Activated CD4-positive, CD25-positive, alpha-beta regulatory T cell treated with anti-CD3 and anti-CD28 coated beads, Interleukin-2, amount 50 U/mL, for 72 hours (primary cell): ENCODE data around the gene OR9I1.

ENCODE experiments used
- DNase-seq: peaks from one replicate; pipeline ENCODE4 v3.0.0; 2021

Gene OR9I1

DNA sequence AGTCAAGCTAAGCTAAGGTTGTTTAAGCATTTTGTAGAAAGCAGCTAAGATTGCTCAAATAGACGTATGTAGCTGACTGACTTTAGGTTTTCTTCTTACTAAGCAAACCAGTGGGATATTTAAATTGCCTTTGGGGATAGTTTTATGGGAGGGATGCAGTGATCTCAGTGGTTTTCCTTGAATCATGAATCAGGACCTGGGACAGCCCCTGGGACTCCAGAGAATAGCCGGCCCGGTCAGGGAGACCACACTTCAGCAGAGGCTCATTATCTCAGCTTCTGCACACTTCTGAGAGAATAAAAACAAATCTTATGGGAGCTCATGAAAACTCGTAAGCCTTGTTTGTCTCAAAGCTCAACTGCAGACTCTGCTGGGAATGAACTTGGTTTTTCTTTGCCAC, at the start of gene OR9I1:
OR9I1 (minus strand) TSS at position 62 of the 400 bp plus-strand sequence. CDS start 6,086 bp downstream, outside the sequence.
- DNase-seq, result no peak

DNA sequence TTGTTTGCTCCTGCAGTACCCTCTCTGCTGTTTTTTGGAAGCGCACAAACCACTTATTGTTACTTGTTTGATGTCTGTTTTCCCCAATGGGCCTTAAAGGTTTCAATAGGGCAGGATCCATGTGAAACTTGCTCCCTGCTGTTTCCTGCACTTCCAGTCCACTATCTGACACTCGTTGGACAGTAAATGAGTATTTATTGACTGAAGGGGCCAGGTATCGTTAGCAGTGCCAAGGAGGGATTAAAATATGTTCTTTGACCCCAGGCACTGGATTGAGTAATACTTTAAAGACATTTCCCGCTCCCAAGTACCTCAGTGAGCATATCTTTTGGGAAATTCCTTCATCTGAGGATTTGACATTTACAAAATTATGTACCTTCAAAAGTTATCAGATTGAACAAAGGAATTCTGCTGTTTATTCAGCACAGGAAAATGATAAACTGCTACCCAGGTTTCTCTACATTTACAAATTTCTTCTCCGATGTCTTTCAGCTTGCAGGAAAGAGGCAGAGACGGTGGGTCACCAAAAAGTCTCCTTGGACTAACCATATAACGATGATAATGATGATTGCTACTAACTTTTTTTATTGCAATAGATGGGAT, 40.3 kb upstream of the OR9I1 start:
- no peak for DNase-seq

- DNase-seq, result no peak
Measured at GRCh38 chr11:58164990-58165389, 39.7 kb upstream of the OR9I1 start.

DNA sequence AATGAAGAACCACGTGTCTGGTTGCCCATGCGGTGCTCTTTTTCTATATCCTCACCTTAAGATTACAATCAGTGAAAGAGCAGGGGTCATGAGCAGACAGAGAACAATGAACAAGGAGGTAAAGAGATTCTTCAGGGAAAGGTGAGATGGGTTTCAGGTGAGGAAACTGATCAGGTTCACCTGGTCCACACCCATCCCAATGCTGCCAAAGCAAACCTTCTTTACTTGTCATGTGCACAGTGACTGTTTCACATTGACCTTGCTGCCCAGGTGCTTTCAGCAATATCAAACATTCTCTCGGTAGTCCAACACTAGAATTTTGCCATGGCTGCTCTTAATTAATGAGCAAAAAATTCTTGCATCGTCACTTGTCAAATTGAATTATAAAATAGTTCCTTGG, 39.1 kb upstream of the OR9I1 start:
- DNase-seq, result no peak

- DNase-seq, result no peak
Measured at GRCh38 chr11:58152781-58153180, 27.5 kb upstream of the OR9I1 start.

- DNase-seq, result no peak
Measured at GRCh38 chr11:58142761-58143160, 17.4 kb upstream of the OR9I1 start.

- no peak for DNase-seq
Measured at GRCh38 chr11:58135171-58135570, 9.8 kb upstream of the OR9I1 start.

GRCh38 chr11:58134151-58134550, 8.8 kb upstream of the OR9I1 start:
- DNase-seq, result no peak

GRCh38 chr11:58133309-58134076, 8.2 kb upstream of the OR9I1 start:
- no peak for DNase-seq

DNA sequence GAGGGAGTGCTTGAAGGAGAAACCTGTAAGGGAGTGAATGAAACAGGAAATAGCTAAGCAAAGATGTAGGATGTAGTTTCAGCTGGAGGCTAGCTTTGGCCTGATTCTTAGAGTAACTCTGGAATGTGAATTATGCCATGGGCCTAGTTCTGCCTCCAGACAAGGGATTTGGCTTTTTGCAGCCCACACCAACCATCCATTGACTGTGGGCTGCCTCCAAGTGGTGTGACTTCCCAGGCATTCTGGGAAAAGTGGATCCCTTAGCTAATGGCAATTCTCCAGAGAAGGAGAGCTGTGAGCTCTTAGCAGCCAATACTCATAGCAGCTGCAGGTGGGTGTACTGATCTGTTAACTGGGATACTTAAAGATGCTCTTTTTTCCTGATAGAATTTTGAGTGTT, 2.0 kb upstream of the OR9I1 start:
- DNase-seq, result no peak

DNA sequence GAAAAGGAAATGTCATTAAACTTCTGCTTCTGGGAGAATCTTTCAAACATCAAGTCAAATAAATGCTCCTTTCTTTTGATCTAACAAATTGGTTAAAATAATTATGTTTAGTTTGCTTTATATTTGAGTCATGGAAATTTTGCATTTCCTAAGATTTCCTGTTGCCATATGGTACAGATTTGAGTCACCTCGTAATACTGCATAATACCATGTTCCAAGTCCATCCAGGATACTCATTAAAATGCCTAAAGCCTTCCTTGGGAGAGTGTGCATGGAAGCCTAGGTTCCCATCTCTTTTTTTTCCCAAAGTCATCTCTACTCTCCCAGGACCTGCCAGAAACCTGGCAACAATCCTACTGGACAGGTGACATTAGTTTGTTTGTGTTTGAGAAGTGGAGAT, 4.2 kb downstream of the OR9I1 start:
- no peak for DNase-seq

GRCh38 chr11:58097437-58097836, 27.9 kb downstream of the OR9I1 start:
- no peak for DNase-seq

DNA sequence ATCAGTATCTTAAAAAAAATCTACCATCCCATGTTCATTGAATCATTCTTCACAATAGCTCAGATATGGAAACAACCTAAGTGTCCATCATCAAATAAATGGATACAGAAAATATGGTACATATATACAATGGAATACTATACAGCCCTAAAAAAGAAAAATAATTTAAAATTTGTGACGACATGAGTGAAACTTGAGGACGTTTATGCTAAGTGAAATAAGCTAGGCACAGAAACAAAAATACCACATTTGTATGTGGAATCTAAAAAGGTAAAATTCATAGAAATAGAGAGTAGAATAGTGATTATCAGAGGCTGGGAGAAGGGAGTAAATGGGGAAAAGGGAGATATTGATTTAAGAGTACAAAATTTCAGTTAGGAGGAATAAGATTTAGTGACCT, 38.8 kb downstream of the OR9I1 start:
- DNase-seq, result no peak

- DNase-seq, result no peak
Measured at GRCh38 chr11:58075781-58076180, 49.5 kb downstream of the OR9I1 start.

- DNase-seq, result no peak
Measured at GRCh38 chr11:58070585-58070984, 54.7 kb downstream of the OR9I1 start.

DNA sequence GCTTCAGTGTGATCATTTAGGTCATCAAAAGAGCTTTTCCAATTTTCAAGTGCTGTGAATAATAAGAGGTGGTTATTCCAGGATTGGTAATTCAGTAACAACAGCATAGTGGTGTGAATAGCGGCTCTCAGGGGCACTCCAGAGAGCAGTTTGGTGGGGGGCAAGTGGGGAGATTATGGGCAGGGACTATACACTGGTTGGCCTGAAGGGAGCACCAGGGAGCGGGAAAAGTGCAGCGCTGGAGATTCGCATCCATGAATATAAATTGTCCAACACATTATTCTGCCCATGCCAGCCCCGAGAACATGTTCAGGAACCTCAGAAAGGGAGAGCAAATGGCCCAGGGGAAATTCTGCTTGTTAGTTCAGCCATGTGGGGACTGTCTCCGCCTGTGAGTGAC, 56.7 kb downstream of the OR9I1 start:
- DNase-seq, result no peak

DNA sequence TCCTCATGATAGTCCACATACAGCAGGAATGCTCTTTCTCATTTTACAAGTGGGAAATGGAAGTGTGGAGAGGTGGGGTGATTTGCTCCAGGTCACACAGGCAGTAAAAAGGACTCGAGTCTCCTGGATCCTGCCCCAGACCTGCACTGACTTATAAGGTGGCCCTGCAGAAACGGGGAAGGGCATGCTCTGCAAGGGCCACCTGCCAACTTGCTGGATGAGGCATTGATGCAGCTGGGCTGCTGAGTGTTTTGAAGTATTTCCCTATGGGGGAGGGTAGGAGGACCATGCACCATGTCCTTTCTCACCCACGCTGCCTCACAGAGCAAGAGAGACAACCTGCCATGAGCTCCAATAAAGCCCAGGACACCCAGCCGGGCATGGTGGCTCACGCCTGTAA, 57.6 kb downstream of the OR9I1 start:
- no peak for DNase-seq
